NCI-H526 (cell line): ENCODE data around the gene SPATA9.
"Not testable (repeated sequence)": the region's sequence is repeated elsewhere in the genome, so short reads cannot be mapped to it uniquely, and the experiment has no call there.

Experiments used
- DNase-seq, 2 experiments: peaks; one replicate each; lab custom pipeline; 2025; lab: John Stamatoyannopoulos, UW

The SPATA9 gene

GRCh38 chr5:95646226-95646568 lies 36.6 kb downstream of the SPATA9 start:
- DNase-seq = not testable (repeated sequence)

- peak in 1 of 2 experiments; percentile 53 for DNase-seq
These were observed 38.3 kb downstream of the SPATA9 start for GRCh38 chr5:95644351-95645042.

GRCh38 chr5:95643152-95643551 lies 39.6 kb downstream of the SPATA9 start:
- DNase-seq = no peak

- peak in 1 of 2 experiments; percentile 2 for DNase-seq
These were observed 41.0 kb downstream of the SPATA9 start for GRCh38 chr5:95641741-95642220.

- DNase-seq = no peak
These were observed 44.2 kb downstream of the SPATA9 start for GRCh38 chr5:95638632-95639031.

- DNase-seq = no peak
These were observed 48.7 kb downstream of the SPATA9 start for GRCh38 chr5:95634081-95634480.

GRCh38 chr5:95633671-95634070 lies 49.1 kb downstream of the SPATA9 start:
- DNase-seq = no peak

GRCh38 chr5:95632942-95633341 lies 49.8 kb downstream of the SPATA9 start:
- not testable (repeated sequence) for DNase-seq

GRCh38 chr5:95631991-95632675 lies 50.7 kb downstream of the SPATA9 start:
- DNase-seq = no peak

- DNase-seq = no peak
These were observed 51.4 kb downstream of the SPATA9 start for GRCh38 chr5:95631255-95631958.

- no peak for DNase-seq
These were observed 52.3 kb downstream of the SPATA9 start for GRCh38 chr5:95630394-95630917.

- DNase-seq = no peak
These were observed 53.9 kb downstream of the SPATA9 start for GRCh38 chr5:95628933-95629332.

- DNase-seq = no peak
These were observed 54.6 kb downstream of the SPATA9 start for GRCh38 chr5:95627971-95628810.

- DNase-seq = no peak
These were observed 56.1 kb downstream of the SPATA9 start for GRCh38 chr5:95626701-95627100.

- DNase-seq = no peak
These were observed 58.4 kb downstream of the SPATA9 start for GRCh38 chr5:95624368-95624767.

GRCh38 chr5:95623706-95624105 lies 59.1 kb downstream of the SPATA9 start:
- DNase-seq = no peak

- DNase-seq = no peak
These were observed 60.8 kb downstream of the SPATA9 start for GRCh38 chr5:95621839-95622629.

GRCh38 chr5:95620870-95621838 lies 61.6 kb downstream of the SPATA9 start:
- peak in 1 of 2 experiments; percentile 54 for DNase-seq

GRCh38 chr5:95620030-95620869 lies 62.5 kb downstream of the SPATA9 start, which contains the start of gene GPR150:
TSS of gene GPR150 (plus strand) at chr5:95620087. CDS start at chr5:95620276, 189 bp downstream.
- DNase-seq = peak in 1 of 2 experiments; percentile 57
